GM04503 (cell line): Measurements from ENCODE around the gene RPS15.

Experiments
- DNase-seq: peaks from one replicate; pipeline ENCODE4 v3.0.0-alpha.2; 2012; ENCODE audit warnings: low read depth

RPS15 gene

GRCh38 chr19:1453525-1454364 lies 15.5 kb downstream of the RPS15 start:
- DNase-seq: no peak

GRCh38 chr19:1455002-1455335 lies 16.8 kb downstream of the RPS15 start:
- DNase-seq: no peak

- DNase-seq: no peak
Measured at GRCh38 chr19:1455336-1456120, 17.3 kb downstream of the RPS15 start.

- DNase-seq: no peak
Measured at GRCh38 chr19:1456121-1456900, 18.1 kb downstream of the RPS15 start.

GRCh38 chr19:1457031-1457739 lies 19.0 kb downstream of the RPS15 start:
- DNase-seq: no peak

- DNase-seq: no peak
Measured at GRCh38 chr19:1457892-1458291, 19.7 kb downstream of the RPS15 start.

- no peak for DNase-seq
Measured at GRCh38 chr19:1459479-1459878, 21.3 kb downstream of the RPS15 start.

GRCh38 chr19:1460033-1460995 lies 22.1 kb downstream of the RPS15 start:
- no peak for DNase-seq

GRCh38 chr19:1461862-1462261 lies 23.7 kb downstream of the RPS15 start:
- no peak for DNase-seq

- no peak for DNase-seq
Measured at GRCh38 chr19:1465191-1466016, 27.2 kb downstream of the RPS15 start.

- no peak for DNase-seq
Measured at GRCh38 chr19:1466018-1466460, 27.8 kb downstream of the RPS15 start.

- no peak for DNase-seq
Measured at GRCh38 chr19:1466461-1467214, 28.4 kb downstream of the RPS15 start.

GRCh38 chr19:1467215-1467489 lies 29.0 kb downstream of the RPS15 start:
- DNase-seq: no peak

- DNase-seq: no peak
Measured at GRCh38 chr19:1467490-1468273, 29.5 kb downstream of the RPS15 start.

- DNase-seq: no peak
Measured at GRCh38 chr19:1468274-1468820, 30.2 kb downstream of the RPS15 start.

GRCh38 chr19:1468821-1469254 lies 30.6 kb downstream of the RPS15 start:
- no peak for DNase-seq

GRCh38 chr19:1469255-1470054 lies 31.3 kb downstream of the RPS15 start:
- no peak for DNase-seq

GRCh38 chr19:1470055-1470304 lies 31.8 kb downstream of the RPS15 start:
- no peak for DNase-seq
